Subcutaneous abdominal adipose tissue (tissue), 5 donors: ENCODE results near the gene IL1A.

Experiments
- H3K27ac ChIP-seq: one replicate; pipeline ENCODE4 v1.7.0; 2013; ENCODE audit warnings: low read depth, mild to moderate bottlenecking, inconsistent platforms, low read length, moderate library complexity
- H3K27me3 ChIP-seq, 5 donors: one replicate each; pipeline ENCODE4 v1.7.0; 2013; ENCODE audit warnings: low read length in 5 of 5, inconsistent platforms in 1 of 5; ENCODE audit not compliant: control insufficient read depth in 5 of 5, insufficient read depth in 4 of 5
- H3K36me3 ChIP-seq, 5 donors: one replicate each; pipeline ENCODE4 v1.7.0; 2013; ENCODE audit warnings: low read length in 5 of 5; ENCODE audit not compliant: control insufficient read depth in 5 of 5, insufficient read depth in 5 of 5
- H3K4me1 ChIP-seq, 5 donors: one replicate each; pipeline ENCODE4 v1.7.0; 2013; ENCODE audit warnings: low read length in 5 of 5, mild to moderate bottlenecking in 3 of 5, moderate library complexity in 1 of 5; ENCODE audit not compliant: control insufficient read depth in 5 of 5, insufficient read depth in 5 of 5
- H3K4me3 ChIP-seq, 5 donors: one replicate each; pipeline ENCODE4 v1.7.0; 2013; ENCODE audit warnings: low read length in 5 of 5, low read depth in 1 of 5
- H3K9ac ChIP-seq, 5 donors: one replicate each; pipeline ENCODE4 v1.7.0; 2013; ENCODE audit warnings: low read length in 5 of 5, mild to moderate bottlenecking in 4 of 5, moderate library complexity in 3 of 5
- H3K9me3 ChIP-seq, 5 donors: one replicate each; pipeline ENCODE4 v1.7.0; 2013; ENCODE audit warnings: low read length in 5 of 5; ENCODE audit not compliant: control insufficient read depth in 5 of 5
- donor health status: healthy.
- donor health status: healthy.
- donor health status: healthy.
- donor health status: healthy.
- donor health status: healthy.

Gene IL1A

DNA sequence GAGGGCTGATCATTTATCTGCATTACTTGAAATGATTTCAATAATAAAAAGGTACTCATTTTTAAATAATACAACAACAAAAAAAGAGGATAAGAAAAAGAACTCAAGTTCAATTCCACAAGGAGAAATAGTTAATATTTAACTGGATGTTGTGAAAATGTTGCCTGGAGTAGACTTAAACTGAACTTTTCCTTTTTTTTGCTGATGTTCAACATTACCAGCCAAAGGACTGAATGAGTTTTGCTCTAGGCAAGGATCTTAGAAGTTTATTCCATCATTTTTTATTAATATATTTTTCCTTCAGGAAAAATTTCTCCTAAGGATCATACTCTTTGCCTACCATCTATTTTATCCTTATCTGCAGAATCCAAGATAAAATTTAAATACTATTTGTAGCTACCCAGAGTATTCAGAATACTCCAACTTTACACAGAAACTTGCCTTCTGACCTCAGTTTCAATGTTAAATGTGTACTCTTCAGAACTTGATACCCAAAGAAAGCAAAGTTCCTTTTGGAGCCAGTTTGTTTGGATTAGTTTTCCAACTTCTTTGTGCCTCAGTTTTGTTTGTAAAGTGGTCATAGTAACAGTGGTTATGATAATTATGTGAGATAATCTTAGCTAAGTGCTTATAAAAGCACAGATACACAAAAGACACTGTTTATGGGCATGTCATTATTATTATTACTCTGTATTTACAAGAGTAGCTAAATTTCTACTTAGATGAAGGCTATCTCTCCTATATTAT, 32.7 kb downstream of the IL1A start:
- Histone ChIP-seq H3K36me3 (no peaks in the 10 kb centered on the region), H3K27me3 (no peaks in the 10 kb centered on the region), H3K27ac (no peak overlapping the region), H3K4me3 (no peak overlapping the region), H3K4me1 (no peaks in the 10 kb centered on the region), H3K9me3 (no peaks in the 10 kb centered on the region), H3K9ac (peak overlapping the region in 1 of 5 donors; percentile 24)

DNA sequence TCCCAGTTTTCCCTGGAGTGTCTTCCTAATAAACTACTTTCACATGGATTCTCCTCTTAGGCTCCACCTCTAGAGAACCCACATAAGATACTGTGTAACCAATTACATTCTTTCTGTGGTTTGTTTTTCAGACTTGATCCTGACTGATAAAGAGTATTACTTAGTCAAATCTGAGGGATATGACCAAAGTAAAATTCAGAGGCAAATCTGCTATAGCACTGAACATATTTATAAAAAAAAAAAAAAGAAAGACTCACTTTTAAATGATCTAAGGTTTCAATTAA, 33.8 kb downstream of the IL1A start:
- Histone ChIP-seq H3K36me3 (no peaks in the 10 kb centered on the region), H3K4me1 (no peaks in the 10 kb centered on the region), H3K27me3 (no peaks in the 10 kb centered on the region), H3K27ac (no peak overlapping the region), H3K4me3 (no peak overlapping the region), H3K9me3 (no peaks in the 10 kb centered on the region), H3K9ac (no peak overlapping the region)

DNA sequence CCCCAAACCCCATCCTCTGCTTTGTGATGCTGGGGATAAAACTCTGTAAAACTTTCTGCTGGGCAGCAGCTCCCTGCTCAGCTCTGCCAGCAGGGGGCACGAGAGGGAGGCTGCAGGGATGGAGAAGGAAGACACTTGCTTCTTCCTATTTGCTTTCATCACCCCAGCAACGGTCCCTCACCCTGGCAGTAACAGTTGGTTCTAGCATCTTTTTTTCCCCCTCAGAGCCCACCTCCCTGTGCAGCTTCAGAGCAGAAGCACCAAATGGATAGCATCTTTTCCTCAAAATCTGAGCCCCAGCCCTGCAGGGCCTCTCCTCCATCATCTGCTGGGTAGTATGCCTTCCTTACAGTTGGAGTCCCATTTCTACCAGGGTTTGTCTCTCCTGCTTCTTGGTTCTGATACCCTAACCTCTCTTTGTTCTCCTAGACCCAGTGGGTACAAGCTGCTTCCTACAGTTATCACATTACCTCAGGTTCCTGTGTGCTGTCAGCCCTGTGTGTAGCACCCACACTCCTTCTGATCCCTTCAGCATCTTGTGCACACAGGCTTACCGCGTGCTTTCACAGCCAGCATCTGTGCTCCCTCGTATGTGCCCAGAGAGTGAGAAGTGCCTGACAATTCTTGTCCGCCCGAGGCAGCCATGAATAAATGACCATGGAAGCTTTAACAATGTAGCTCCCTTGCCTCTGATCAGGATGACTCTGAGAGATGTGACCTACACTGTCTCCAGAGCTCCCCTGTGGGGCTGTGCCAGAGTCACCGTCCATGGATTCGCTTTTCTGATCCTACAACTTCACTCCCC, 34.3 kb downstream of the IL1A start:
- Histone ChIP-seq H3K27me3 (no peaks in the 10 kb centered on the region), H3K9me3 (no peaks in the 10 kb centered on the region), H3K36me3 (no peaks in the 10 kb centered on the region), H3K9ac (no peak overlapping the region), H3K27ac (no peak overlapping the region), H3K4me3 (no peak overlapping the region), H3K4me1 (no peaks in the 10 kb centered on the region)

DNA sequence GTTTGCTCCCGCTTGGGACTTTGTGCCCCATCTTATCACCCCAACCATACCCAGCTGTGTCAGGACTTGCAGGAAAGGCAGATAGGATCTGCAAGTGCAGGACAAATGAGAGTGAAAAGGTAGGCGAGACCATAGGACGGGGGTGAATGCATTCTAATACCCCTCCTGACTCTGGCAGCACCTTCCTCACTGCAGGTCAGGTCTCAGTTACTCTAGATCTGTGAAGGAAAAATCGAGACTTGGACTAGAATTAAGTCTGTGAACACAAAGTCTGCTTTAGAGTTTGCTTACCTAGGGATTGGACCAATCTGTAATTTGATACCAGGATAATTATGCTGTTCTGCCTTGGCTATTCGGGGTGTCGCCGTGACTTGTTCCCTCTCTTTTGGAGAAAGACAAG, 43.8 kb downstream of the IL1A start:
- H3K36me3 ChIP-seq = no peaks in the 10 kb centered on the region
- no peaks in the 10 kb centered on the region for H3K4me1 ChIP-seq
- H3K9ac ChIP-seq = no peak overlapping the region
- H3K27ac ChIP-seq = no peak overlapping the region
- no peaks in the 10 kb centered on the region for H3K9me3 ChIP-seq
- H3K4me3 ChIP-seq = no peak overlapping the region
- no peaks in the 10 kb centered on the region for H3K27me3 ChIP-seq

DNA sequence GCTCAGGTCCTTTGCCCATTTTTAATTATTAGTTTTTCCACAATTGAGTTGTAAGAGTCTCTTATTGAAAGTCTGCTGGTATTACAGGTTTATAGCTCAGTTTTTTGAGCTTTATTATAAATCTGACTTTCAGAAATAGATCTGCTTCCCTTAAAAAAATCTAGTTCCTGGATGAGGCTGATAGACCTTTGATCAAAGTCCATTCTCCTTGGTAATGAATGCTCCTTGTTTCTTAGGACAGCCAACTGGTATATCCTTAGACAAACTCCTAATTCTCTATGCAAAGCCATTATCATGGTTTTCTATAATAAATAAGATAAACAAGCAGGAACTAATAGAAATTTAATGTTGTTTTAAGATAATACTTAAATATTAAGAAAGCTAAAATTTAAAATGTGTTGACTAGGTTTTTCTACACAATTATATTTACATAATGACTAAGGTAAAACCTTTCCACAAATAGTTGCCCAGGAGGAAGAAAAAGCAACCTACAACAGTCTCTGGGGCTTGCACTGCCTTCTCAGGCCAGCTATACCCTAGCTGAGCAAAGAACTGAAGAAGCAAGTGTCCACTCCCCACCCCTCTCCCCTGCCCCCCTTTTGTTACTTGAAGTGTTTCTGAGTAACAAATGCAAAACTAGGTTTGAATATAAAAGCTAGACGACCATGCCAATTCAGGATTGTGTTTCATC, 46.6 kb downstream of the IL1A start:
- H3K36me3 ChIP-seq = no peaks in the 10 kb centered on the region
- H3K4me3 ChIP-seq = no peak overlapping the region
- H3K27me3 ChIP-seq = peaks cover 0 to 3% (median 0%) of the 10 kb centered on the region in 5 donors
- no peaks in the 10 kb centered on the region for H3K9me3 ChIP-seq
- H3K9ac ChIP-seq = no peak overlapping the region
- no peak overlapping the region for H3K27ac ChIP-seq
- no peaks in the 10 kb centered on the region for H3K4me1 ChIP-seq

DNA sequence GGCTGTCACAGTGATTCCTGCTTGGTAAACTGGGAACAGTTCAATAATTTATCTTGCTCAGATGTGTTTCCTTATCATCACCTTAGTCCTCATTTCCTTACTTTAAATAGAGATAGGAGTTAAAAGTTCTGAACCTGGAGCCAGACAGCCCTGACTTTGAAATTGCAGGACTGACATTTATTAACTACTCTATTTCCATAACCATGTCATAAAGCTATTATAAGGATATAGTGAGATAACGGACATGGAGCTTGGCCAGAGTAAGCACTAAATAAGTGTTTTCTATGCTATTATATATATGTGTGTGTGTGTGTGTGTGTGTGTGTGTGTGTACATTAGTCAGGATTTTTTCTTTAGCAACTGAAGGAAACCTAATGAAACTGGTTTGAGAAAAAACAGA, 50.4 kb downstream of the IL1A start:
- peaks cover 0 to 5% (median 4%) of the 10 kb centered on the region in 5 donors for H3K4me1 ChIP-seq
- no peak overlapping the region for H3K9ac ChIP-seq
- no peaks in the 10 kb centered on the region for H3K9me3 ChIP-seq
- no peak overlapping the region for H3K27ac ChIP-seq
- no peak overlapping the region for H3K4me3 ChIP-seq
- H3K36me3 ChIP-seq = no peaks in the 10 kb centered on the region
- H3K27me3 ChIP-seq = peaks cover 0 to 3% (median 0%) of the 10 kb centered on the region in 5 donors

DNA sequence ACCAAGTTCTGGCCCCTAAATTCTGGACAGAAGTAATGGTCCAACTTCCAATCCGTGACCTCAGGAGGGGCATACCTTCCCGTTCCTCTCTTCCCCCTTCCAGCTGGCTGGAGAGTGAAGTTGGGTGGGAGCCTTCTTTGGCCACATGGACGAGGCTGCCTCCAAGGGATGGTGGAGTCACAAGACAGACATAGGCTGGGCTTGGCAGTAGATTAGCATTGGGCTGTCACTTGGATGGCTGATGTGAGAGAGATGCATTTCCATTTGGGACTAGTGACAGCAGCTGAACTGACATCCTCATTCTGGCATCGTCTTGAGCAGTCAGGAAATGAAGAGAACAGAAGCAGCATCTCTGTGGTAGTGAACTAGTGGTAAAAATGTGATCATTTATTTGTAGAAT, 50.8 kb downstream of the IL1A start:
- peaks cover 0 to 9% (median 4%) of the 10 kb centered on the region in 5 donors for H3K4me1 ChIP-seq
- H3K9ac ChIP-seq = no peak overlapping the region
- H3K36me3 ChIP-seq = no peaks in the 10 kb centered on the region
- H3K27me3 ChIP-seq = peaks cover 0 to 3% (median 0%) of the 10 kb centered on the region in 5 donors
- no peaks in the 10 kb centered on the region for H3K9me3 ChIP-seq
- H3K4me3 ChIP-seq = no peak overlapping the region
- no peak overlapping the region for H3K27ac ChIP-seq

DNA sequence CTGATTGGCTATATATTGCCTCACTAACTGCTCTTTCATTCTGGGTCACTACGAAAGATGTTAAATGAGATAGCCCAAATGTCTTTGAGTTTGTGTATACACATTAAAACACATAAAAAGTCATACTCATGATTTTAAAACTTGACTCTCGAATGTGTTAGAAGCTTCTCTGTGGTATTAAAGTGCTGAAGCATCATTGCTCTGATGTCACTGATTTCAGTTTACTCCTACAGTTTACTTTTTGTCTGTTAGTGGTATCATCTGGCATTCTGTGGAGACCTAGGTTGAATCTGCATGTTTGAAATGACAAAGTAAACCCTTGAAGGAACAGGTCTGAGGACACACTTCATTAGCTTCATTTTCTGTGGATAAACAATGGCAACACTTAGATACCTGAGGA, 52.8 kb downstream of the IL1A start:
- no peak overlapping the region for H3K9ac ChIP-seq
- H3K36me3 ChIP-seq = no peaks in the 10 kb centered on the region
- H3K4me1 ChIP-seq = peaks cover 0 to 14% (median 9%) of the 10 kb centered on the region in 5 donors
- peaks cover 0 to 4% (median 0%) of the 10 kb centered on the region in 5 donors for H3K27me3 ChIP-seq
- no peaks in the 10 kb centered on the region for H3K9me3 ChIP-seq
- H3K4me3 ChIP-seq = no peak overlapping the region
- no peak overlapping the region for H3K27ac ChIP-seq

DNA sequence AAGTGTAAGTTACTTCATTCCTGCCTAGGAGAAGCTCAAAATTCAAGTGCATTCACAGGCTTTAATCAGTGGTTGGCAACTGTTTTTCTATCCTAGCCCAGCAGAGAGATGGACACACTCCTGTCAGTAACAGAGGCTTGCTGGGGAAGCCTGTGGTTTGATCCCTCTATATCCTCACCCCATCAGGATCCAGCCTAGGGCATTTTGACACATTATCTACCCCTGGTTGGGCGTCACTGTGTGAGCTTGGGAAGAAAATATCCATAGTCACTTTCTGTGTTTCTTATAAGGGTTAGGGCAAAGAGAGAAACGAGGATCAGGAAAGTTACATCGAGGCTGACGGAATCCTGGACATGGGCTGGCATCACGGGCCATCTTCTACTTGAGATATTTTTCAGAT, 53.5 kb downstream of the IL1A start:
- Histone ChIP-seq H3K4me1 (peaks cover 0 to 16% (median 11%) of the 10 kb centered on the region in 5 donors), H3K9me3 (no peaks in the 10 kb centered on the region), H3K9ac (no peak overlapping the region), H3K27me3 (peaks cover 0 to 4% (median 0%) of the 10 kb centered on the region in 5 donors), H3K36me3 (no peaks in the 10 kb centered on the region), H3K27ac (no peak overlapping the region), H3K4me3 (no peak overlapping the region)

DNA sequence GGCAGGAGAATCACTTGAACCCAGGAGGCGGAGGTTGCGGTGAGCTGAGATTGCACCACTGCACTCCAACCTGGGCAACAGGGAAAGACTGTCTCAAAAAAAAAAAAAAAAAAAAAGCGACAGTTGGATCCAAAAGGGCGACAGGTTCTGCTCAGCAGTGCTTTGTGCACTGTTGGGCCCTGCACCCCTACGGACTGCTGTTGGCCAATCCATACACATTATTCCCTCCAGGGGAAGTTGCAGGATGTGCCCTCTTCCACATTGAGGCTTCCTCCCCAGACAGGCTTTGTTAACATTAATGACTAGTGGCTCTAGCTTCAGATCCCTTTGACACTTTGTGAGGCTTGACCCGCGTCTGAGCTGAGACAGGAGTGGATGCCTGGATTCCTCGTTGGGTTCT, 54.1 kb downstream of the IL1A start:
- no peak overlapping the region for H3K9ac ChIP-seq
- peaks cover 0 to 4% (median 0%) of the 10 kb centered on the region in 5 donors for H3K27me3 ChIP-seq

More for the DNA sequence above, 54.1 kb downstream of the IL1A start:
- no peaks in the 10 kb centered on the region for H3K9me3 ChIP-seq
- peaks cover 0 to 16% (median 11%) of the 10 kb centered on the region in 5 donors for H3K4me1 ChIP-seq
- no peaks in the 10 kb centered on the region for H3K36me3 ChIP-seq
- H3K27ac ChIP-seq = no peak overlapping the region
- no peak overlapping the region for H3K4me3 ChIP-seq
